Right lobe of liver (tissue), 6 donors: Measurements from ENCODE around the gene MSTN. TPM values are rescaled to one million over a fixed set of nuclear protein-coding genes. Genes with fewer than 3 reads are reported as not detected.
A peak's percentile ranks its signal among the peaks of the same experiment; 100 is the strongest.
"Not testable (repeated sequence)": the region's sequence is repeated elsewhere in the genome, so short reads cannot be mapped to it uniquely, and the experiment has no call there.

Experiments
- ATAC-seq, 4 donors: fragments of 200-7000 bp; cut with Tn5 transposase; one replicate each; pipeline ENCODE4 v1.9.1; 2020; ENCODE audit warnings: mild to moderate bottlenecking in 4 of 4, moderate library complexity in 4 of 4
- DNase-seq, 3 donors: peaks; one replicate each; pipeline ENCODE4 v3.0.0-alpha.2; 2020
- H3K27ac ChIP-seq, 3 donors: fragments of 200-600 bp; one replicate each; pipeline ENCODE4 v1.8.0; 2022
- H3K27me3 ChIP-seq, 2 donors: fragments of 200-600 bp; one replicate each; pipeline ENCODE4 v1.8.0; 2022
- H3K36me3 ChIP-seq, 4 donors: fragments of 200-600 bp; sonication (generic) in 1 of 4; one replicate each; pipeline versions ENCODE4 v1.5.1 to v1.8.0; 2017 to 2022; ENCODE audit warnings: control low read depth in 1 of 4
- H3K4me1 ChIP-seq, 4 donors: fragments of 200-600 bp; sonication (generic) in 1 of 4; one replicate each; pipeline versions ENCODE4 v1.5.1 to v1.8.0; 2017 to 2022; ENCODE audit warnings: control low read depth in 1 of 4
- H3K4me3 ChIP-seq, 3 donors: fragments of 200-600 bp; one replicate each; pipeline ENCODE4 v1.8.0; 2022
- H3K9me3 ChIP-seq, 4 donors: fragments of 200-600 bp; sonication (generic) in 1 of 4; one replicate each; pipeline versions ENCODE4 v1.5.1 to v1.8.0; 2017 to 2022; ENCODE audit warnings: control low read depth in 1 of 4
- POLR2A ChIP-seq: fragments of 450-650 bp; IDR thresholded peaks from one replicate; pipeline ENCODE4 v1.6.1; 2017; ENCODE audit warnings: antibody characterized with exemption, mild to moderate bottlenecking
- WGBS: methylation state at CpG from one replicate; pipeline ENCODE4 v1.1.6; 2018; ENCODE audit warnings: low coverage, low lambda C conversion rate; ENCODE audit not compliant: insufficient coverage; ENCODE audit errors: missing lambda C conversion rate; 5-methylcytosine and 5-hydroxymethylcytosine counted together
- intact Hi-C, 2 donors: fragments of 100-400 bp; cut with DNase I; formaldehyde crosslinking; loops; one replicate each; pipeline versions ENCODE4 v1.11.2 to v1.14.1; 2022
- total RNA-seq, 6 experiments: library from RNA; depleted of rRNA in 2 of 6; stranded (reverse); fragments of >200 nt in 2 of 6; fragmentation: NEBNext Ultra II Directional in 3 of 6; extraction: Animal tissue kit (Norgen Biotek cat#: 25700) in 3 of 6; gene quantifications; one replicate each; pipeline versions ENCODE4 v1.1.0 to v1.2.4, GENCODE V29; 2016 to 2023
- TF ChIP-seq, protein P1 (sequence below), 4 donors: fragments of 200-600 bp in 3 of 4; fragments of 450-650 bp in 1 of 4; IDR thresholded peaks; one replicate each; pipeline versions ENCODE4 v1.5.1 to v1.8.0; 2016 to 2022; ENCODE audit warnings: antibody characterized with exemption in 4 of 4, mild to moderate bottlenecking in 2 of 4
- donor health status: DM: no; HTN: yes; CAD: no.
- donor health status: DM: no; HTN: no; CAD: no.
- donor health status: DM: no; HTN: no; CAD: no.
- donor health status: DM: no; HTN: yes; CAD: no.
- donor health status: DM: no; HTN: yes; CAD: no.

MSTN gene
- total RNA-seq, 6 experiments from 2014 or later, result not detected

DNA sequence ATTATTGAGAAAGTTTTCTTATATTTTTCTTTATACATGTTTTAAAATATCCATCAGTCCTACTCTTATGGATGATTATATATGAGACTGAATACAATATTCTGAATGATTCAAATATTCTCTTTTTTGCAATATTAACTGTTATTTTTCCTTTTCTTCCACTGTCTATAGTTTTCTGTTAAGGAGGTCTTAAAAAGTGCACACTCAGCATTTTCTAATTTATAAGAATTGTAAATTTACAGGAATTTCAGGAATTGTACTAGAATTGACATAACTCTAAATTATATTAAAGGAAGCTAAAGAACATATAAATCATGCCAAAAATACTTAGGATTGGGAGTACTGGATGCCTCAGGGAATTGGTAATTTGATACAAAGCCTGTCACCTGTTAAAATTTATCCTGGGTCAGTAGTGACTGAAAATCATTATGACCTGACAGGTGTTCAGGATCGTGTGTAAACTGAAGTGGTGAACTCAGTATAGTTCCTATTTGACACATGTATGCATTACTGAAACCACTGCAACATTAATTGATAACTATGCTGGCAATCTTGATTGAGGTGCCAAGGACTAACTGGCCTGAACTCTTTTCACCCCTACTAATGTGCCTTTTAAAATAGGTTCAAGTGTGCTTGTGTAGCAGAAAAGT, 30.4 kb downstream of the MSTN start:
- TF ChIP-seq, protein P1, sequence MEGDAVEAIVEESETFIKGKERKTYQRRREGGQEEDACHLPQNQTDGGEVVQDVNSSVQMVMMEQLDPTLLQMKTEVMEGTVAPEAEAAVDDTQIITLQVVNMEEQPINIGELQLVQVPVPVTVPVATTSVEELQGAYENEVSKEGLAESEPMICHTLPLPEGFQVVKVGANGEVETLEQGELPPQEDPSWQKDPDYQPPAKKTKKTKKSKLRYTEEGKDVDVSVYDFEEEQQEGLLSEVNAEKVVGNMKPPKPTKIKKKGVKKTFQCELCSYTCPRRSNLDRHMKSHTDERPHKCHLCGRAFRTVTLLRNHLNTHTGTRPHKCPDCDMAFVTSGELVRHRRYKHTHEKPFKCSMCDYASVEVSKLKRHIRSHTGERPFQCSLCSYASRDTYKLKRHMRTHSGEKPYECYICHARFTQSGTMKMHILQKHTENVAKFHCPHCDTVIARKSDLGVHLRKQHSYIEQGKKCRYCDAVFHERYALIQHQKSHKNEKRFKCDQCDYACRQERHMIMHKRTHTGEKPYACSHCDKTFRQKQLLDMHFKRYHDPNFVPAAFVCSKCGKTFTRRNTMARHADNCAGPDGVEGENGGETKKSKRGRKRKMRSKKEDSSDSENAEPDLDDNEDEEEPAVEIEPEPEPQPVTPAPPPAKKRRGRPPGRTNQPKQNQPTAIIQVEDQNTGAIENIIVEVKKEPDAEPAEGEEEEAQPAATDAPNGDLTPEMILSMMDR (IDR thresholded peaks at IDR 0.05), result no peak
- no peak for TF ChIP-seq POLR2A
- no peaks in the 10 kb centered on the region for H3K4me1 ChIP-seq
- H3K4me3 ChIP-seq, result no peak overlapping the region
- DNase-seq (no peak), ATAC-seq (no peak)
- H3K27ac ChIP-seq, result no peak overlapping the region
- intact Hi-C loops, result no loop called here
- H3K36me3 ChIP-seq, result no peaks in the 10 kb centered on the region
- no peaks in the 10 kb centered on the region for H3K27me3 ChIP-seq
- WGBS, result 13% methylated on average over 1 of the region's 1 CpG
- no peaks in the 10 kb centered on the region for H3K9me3 ChIP-seq

- Histone ChIP-seq H3K27ac (no peak overlapping the region), H3K4me1 (no peaks in the 10 kb centered on the region), H3K4me3 (no peak overlapping the region), H3K27me3 (no peaks in the 10 kb centered on the region), H3K9me3 (no peaks in the 10 kb centered on the region), H3K36me3 (no peaks in the 10 kb centered on the region)
- intact Hi-C loops, result no loop called here
- WGBS, result 15% methylated on average over 5 of the region's 5 CpGs
- no peak for DNase-seq
- ATAC-seq, result peak; percentile 47 to 68 (median 60)
- TF ChIP-seq, protein P1 (IDR thresholded peaks at IDR 0.05), result peak; percentile 40 to 54 (median 48)
- no peak for TF ChIP-seq POLR2A
Observed at GRCh38 chr2:190023860-190024259, 38.7 kb downstream of the MSTN start.

GRCh38 chr2:190020720-190021119, 41.8 kb downstream of the MSTN start:
- intact Hi-C loops, result no loop called here
- Histone ChIP-seq H3K9me3 (no peaks in the 10 kb centered on the region), H3K27ac (no peak overlapping the region), H3K4me3 (no peak overlapping the region), H3K27me3 (no peaks in the 10 kb centered on the region), H3K36me3 (no peaks in the 10 kb centered on the region), H3K4me1 (no peaks in the 10 kb centered on the region)
- no peak for ATAC-seq
- DNase-seq, result no peak
- TF ChIP-seq, protein P1 (IDR thresholded peaks at IDR 0.05), result no peak
- TF ChIP-seq POLR2A, result no peak

- WGBS, result 93% methylated on average over 1 of the region's 1 CpG
- H3K27ac ChIP-seq, result no peak overlapping the region
- no peak overlapping the region for H3K4me3 ChIP-seq
- H3K36me3 ChIP-seq, result no peaks in the 10 kb centered on the region
- H3K9me3 ChIP-seq, result no peaks in the 10 kb centered on the region
- no peaks in the 10 kb centered on the region for H3K27me3 ChIP-seq
- DNase-seq, result no peak
- TF ChIP-seq, protein P1 (IDR thresholded peaks at IDR 0.05), result no peak
- TF ChIP-seq POLR2A, result no peak
- intact Hi-C loops, result no loop called here
- no peaks in the 10 kb centered on the region for H3K4me1 ChIP-seq
- ATAC-seq, result no peak
Observed at GRCh38 chr2:190017837-190018236, 44.7 kb downstream of the MSTN start.

DNA sequence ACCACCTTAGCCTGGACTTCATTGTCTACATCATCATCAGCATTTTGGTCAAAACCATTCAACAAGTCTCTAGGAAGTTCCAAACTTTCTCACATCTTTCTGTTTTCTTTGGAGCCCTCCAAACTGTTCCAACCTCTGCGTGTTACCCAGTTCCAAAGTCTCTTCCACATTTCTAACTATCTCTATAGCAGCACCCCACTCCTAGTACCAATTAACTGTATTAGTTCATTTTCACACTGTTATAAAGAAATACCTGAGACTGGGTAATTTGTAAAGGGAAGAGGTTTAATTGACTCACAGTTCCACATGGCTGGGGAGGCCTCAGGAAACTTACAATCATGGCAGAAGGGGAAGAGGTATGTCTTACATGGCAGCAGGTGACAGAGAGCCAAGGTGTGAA, 46.6 kb downstream of the MSTN start:
- DNase-seq, H3K27ac ChIP-seq, H3K36me3 ChIP-seq, H3K27me3 ChIP-seq, H3K9me3 ChIP-seq, H3K4me3 ChIP-seq, H3K4me1 ChIP-seq, ATAC-seq, intact Hi-C loops: not testable (repeated sequence)
- WGBS, result 60% methylated on average over 1 of the region's 1 CpG
